Stimulated activated CD8-positive, alpha-beta memory T cell treated with anti-CD3 and anti-CD28 coated beads, Interleukin-12 subunit alpha, Interleukin-12 subunit beta, amount 100 ng/mL, for 1 hour (primary cell): ENCODE measurements around the gene PLA2G4A.

Source experiments
- DNase-seq: peaks from one replicate; pipeline ENCODE4 v3.0.0-alpha.2; 2020; ENCODE audit warnings: low read depth

PLA2G4A gene

DNA sequence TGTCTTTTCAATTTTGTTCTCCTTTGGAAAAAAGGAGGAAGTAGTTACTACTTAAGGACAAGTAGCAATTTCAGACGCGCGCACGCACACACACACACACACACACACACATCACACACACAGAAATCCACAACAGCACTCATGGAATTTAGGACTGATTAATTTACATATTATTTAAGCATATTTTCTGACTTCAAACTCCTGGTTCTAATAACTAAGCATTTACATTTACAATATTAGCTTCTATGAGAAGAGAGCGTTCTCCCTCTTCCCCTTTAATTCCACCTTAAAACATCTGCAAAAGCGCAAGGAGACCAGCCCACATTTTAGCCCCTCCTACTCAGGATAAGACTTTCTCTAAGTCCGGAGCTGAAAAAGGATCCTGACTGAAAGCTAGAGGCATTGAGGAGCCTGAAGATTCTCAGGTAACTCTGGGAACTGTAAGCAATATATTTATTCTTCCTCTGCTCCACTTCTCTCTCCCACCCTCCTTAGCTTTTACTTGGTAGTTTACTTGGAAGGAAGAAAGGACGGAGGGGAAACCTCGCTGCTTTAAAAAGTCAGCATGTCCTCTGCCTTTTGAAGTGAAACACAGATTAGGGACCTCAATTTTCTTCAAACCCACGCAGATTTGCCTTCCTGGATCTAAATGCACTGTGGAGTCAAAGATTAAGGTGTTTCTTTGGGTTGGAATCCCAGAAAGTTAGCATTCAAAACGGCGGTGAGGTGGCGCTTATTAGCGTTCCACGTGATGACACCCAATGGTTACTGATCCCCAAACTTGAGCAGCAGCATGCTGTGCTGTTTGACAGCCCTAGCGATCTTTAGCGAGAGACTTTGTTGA, at the start of gene PLA2G4A:
Gene PLA2G4A (plus strand): TSS at position 339 of the 844 bp plus-strand sequence. CDS start 25,406 bp downstream, outside the sequence.
- no peak for DNase-seq

DNA sequence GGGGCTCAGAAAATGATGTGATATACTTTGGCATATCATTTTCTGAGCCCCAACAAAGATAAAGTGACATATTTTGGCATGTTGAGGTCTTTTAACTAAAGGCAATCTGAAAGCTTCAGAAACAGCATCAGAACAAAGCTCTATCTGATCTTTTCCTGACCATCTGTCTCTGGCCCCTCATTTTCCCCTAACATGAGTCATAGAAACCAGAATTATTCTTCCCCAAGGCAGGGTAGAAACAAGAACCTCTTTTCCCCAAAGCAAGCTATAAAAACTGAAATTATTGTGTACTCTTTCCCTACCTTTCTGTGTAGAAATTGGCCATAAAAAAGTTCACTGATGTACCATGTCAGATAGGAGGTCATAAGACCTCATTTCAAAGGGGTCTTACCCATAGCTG, 48.7 kb upstream of the PLA2G4A start:
- DNase-seq = no peak

DNA sequence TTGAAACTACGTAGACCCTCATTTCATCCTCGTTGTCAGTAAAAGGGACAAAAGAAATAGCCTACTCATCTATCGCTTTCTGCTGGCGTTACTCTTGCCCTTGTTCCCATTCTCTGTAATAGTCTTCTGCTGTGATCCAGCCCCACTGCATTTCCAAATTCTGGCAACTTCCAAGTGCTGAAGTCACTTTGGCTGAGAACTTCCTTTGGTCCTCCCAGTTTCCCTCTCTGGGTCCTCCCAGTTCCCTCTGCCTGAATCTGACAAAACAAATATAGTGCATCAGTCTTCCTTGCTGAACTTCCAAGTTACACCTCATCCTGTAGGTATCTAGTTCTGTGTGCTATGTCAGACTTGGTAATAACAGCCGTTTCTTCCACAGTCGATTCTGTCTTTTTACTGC, 47.0 kb upstream of the PLA2G4A start:
- DNase-seq = no peak

- DNase-seq = no peak
Observed at GRCh38 chr1:186782791-186783190, 46.0 kb upstream of the PLA2G4A start.

- no peak for DNase-seq
Observed at GRCh38 chr1:186783193-186783592, 45.6 kb upstream of the PLA2G4A start.

DNA sequence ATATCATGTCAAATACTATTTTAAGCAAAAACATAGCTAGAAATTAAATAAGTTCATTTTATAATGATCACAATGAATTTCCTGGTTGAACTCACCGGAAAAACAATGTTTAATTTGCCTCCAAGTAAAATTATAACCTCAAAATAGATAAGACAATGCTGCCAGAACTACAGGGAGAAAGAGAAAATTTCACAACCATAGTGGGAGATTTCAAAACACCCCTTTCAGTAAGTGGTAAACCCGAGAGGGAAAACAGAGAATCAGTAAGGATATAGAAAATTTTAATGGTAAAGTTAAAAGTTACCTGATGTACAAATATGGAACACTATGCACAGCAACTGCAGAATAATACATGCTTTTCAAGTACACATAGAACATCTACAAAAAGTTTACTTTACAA, 43.2 kb upstream of the PLA2G4A start:
- DNase-seq = no peak

GRCh38 chr1:186790101-186790500, 38.6 kb upstream of the PLA2G4A start:
- DNase-seq = no peak

DNA sequence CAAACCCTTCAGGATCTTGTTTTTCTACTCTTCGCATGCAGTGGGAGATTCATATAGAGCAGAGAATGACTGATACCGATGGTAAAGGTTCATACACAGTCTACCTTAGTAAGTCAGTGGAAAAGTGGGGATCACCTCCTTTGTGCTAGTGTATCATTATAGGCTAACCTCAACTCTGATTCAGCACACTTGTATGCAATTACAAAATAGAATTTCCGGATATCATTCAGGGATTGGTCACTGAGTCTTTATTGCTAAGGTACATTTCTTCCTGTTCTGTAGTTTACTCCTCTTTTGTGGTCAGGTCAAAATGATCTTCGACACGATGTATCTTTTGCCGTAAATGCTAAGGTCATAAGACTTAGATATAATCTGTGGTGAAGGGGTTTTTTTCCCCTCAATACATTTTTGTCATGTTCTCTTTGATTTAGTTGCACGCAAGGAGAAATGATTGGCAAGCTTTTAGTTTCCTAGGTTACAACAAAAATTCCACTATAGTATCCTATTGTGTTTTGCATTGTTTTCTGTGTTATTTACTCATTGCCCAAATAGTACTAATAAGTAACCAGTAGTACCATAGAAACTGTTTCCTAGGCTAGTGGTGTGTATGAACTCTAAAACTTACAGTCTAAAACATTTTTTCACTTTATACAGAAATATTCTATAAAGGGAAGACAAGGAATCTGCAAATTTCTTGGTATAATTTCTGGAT, 35.7 kb upstream of the PLA2G4A start:
- DNase-seq = no peak

DNA sequence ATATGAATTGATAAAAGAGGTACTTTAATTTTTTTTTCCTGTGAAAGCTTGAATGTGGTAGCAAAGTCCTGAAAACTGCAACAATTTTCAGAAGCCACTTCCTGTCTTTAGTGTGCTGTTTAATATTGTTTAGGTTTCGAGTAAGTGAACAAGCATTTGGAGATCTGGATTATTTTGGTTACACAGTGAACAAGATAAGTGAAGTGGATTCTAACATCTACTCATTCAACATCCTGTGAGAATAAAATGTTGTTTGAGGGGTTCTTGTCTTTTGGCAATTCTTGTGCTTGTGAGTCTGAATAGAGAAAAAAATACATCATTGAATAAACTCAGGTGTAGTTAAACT, 35.2 kb upstream of the PLA2G4A start:
- no peak for DNase-seq

- no peak for DNase-seq
Observed at GRCh38 chr1:186798960-186799688, 29.6 kb upstream of the PLA2G4A start.

DNA sequence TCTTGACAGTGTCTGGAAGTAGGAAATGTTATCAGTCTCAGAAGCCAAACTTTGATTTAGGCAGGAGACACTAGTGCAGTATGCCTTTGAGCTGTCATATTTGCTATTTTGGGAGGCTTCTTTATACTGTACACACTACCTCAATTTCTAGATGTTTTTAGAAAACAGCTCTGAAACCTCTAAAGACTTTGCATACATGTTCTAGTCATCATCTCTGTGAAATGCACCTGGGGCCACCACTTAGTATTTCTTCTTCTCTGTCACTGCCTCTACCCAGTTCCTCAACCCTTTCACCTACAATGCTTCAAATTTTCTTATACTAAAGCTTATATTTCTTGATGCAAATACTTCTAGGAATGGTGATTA, 29.1 kb upstream of the PLA2G4A start:
- no peak for DNase-seq

- DNase-seq = no peak
Observed at GRCh38 chr1:186802388-186802787, 26.4 kb upstream of the PLA2G4A start.

DNA sequence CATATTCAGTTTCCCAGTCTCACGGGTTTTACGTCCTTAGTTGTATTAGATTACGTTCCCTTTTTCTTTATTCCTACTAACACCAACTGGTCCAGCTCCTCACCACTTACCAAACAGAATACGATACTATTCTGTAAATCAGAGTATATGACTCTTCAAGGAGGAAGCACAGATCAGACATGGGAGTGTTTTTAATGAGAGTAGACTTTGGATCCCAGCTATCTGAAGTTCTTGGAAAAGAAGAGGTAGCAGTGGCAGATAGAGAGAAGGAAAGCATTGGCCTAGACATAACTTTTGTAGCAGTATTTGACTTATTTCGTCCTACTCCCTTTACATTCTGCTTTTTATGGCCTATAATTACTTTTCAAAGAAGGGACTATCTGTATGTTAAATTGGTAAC, 24.1 kb upstream of the PLA2G4A start:
- DNase-seq = no peak

DNA sequence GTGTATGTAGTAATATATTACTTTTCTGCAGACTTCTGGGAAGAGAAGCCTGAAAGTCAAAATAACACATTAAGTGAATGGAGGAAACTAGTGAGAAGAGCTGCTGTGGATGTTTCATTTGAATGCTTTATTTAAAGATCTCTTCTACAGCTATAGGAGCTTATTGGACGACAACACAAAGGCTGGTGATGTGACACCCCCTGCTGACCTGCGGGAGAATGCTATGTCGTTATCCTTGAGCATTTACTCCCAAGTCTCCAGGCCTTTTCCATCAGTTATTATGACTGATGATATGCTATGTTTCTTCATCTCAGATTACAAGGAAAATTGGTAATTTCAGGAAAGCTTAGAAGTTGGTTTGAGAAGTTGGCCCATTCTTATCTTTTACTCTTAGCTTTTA, 22.3 kb upstream of the PLA2G4A start:
- DNase-seq = no peak

DNA sequence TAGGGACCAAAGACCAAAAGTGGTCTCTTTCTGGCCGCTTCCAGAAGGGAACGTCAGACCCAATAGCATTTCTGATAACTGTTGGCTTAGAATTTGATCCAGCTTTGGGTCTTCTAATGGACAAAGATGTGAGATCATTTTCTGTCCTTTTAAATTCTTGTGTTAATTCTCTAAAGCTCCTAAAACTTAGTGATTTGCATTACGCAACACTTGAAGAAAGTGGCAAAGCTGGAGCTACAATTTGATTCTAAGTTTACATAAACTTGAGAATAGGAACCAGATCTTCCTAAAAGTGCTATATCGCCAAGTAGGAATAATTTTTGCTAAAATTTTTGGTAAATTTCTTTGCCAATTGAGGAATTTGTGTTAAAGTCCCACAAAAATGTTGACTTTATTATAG, 21.6 kb upstream of the PLA2G4A start:
- no peak for DNase-seq

DNA sequence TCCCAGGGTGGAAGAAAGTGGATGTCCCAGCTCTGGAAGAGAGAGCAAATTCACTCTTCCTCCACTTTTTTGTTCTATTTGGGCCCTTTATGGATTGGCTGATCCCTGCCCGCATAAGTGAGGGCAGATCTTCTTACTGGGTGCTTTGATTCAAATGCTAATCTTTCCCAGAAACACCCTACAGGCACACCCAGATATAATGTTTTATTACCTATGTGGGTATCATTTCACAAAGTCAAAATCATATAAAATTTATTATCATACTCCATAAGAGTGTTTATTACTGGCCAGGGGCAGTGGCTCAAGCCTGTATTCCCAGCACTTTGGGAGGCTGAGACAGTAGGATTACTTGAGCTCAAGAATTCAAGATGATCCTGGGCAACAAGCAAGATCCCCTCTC, 16.9 kb upstream of the PLA2G4A start:
- DNase-seq = no peak

DNA sequence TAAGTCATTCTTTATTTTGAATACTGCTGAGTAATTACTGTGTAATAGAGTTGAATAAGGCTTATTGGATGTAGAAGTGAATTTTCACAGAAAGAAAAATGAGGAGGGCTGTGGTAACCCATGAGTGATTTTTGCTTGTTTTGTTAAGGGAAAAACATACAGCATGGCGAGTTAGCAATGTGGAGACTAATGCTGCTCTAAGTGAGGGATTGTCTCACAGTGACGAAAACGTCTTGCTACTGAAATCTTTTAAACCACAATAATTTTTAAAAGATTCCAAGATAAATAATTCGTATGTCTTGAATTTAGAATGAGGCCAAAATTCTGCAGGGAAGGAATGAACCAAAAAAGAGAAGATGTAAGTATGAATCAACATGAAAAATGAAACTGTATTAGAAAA, 16.2 kb upstream of the PLA2G4A start:
- no peak for DNase-seq

DNA sequence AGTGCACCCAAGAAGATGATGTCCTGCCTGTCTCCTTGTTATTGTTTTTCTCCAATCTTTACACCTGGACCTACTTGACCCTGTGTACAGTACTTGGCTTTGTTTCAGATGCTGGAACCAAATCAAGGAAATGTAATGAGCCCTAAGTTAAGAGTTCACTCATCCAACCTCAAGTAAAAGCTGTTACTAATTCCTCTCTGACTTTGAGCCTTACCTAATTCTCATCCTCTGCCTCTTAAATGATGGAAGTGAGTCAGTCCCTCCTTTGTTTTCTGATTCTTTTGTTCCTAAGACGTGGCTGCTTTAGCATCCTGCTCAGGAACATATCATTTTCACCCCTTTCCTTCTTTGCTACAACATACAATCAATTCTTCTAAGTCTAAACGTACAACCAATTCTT, 15.3 kb upstream of the PLA2G4A start:
- DNase-seq = no peak

GRCh38 chr1:186819126-186819525, 9.6 kb upstream of the PLA2G4A start:
- DNase-seq = no peak

DNA sequence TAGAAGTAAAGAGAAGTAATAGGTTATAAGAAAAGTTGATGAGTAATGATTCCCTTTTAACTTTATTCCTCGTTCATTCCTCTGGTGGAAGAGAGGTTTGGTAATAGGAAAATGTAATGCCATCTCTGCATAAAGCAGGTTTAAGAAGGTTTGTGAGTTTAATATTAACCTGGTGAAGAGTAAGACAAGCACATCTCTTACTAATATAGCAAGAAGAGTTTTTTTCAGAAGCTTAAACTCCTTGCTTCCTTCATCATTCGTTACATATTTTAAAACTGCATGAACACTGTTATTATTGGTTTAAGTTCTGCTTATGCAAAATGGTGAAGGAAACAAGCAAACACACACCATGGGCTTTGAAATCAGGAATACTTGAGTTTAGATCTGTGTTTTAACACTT, 9.2 kb upstream of the PLA2G4A start:
- DNase-seq = no peak

GRCh38 chr1:186829686-186830587, 1.2 kb downstream of the PLA2G4A start:
- no peak for DNase-seq

DNA sequence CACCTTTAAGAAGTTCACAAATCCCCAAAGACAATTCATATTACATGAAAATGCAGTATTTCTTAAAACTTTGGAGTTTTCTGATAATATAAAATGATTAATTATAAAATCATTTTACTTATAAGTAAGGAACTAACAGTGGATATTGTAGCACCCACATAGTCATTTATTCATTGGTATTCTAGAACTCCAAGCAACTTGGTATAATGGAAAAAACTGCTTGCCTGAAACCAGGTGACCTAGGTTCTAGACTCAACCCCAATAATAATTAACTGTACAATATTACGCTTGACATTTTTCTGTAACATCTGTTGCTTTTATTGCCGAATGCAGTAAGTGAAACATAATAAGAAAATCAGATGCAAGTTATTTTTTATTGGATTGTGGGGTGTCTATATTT, 2.4 kb downstream of the PLA2G4A start:
- DNase-seq = no peak
